ENCODE data around the gene FNBP1. TPM values are rescaled to one million over a fixed set of nuclear protein-coding genes. Genes with fewer than 3 reads are reported as not detected.
A peak's percentile ranks its signal among the peaks of the same experiment; 100 is the strongest.

Gene FNBP1
- total and polyA plus RNA-seq, 10 of the 15 experiments (the other 5 are each of a cell fraction or from before 2014, with no cell fraction given), result 64.5 to 353 (median 179) TPM

DNA sequence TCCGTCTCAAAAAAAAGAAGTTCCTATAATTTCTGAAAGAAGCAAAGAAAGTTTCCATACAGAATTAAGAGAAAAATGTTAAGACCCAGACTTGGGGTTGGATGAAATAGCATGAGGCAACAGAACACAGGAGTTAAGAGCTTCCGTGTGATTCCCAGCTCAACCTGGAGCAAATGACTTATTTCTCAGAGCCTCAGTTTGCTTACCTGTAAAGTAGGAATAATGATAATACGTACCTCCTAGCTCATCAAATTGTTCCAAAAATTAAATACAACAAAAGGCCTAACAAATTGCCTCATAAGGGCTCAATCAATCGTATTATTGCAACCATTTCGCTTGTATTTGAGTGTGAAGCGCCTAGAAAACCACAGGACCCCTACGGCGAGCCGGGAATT is 10.1 kb upstream of the FNBP1 start:
- H3K79me2 ChIP-seq (ENCODE audit: control insufficient read depth, insufficient read depth, low read length), result peaks cover 68% of the 10 kb centered on the region
- no peaks in the 10 kb centered on the region for H3K27me3 ChIP-seq (replicated peaks in 1 of 2; ENCODE audit: control insufficient read depth in 2 of 2, insufficient read depth in 2 of 2, low read length in 1 of 2)
- peak overlapping the region; percentile 95 for H3K27ac ChIP-seq (ENCODE audit: control insufficient read depth, insufficient read depth)
- SMC1A ChIA-PET (ENCODE audit: uncharacterized antibody, unreplicated experiment), result interaction anchor here (0.8 to 1.8 kb wide), 10 partner anchors 9 to 166 kb away, joined by 3 to 7 read pairs (median 4); no protein-coding TSS in a partner anchor
- peak overlapping the region; percentile 93 for H2AFZ ChIP-seq (ENCODE audit: control insufficient read depth, low read depth, low read length)
- WGBS (ENCODE audit: insufficient coverage, insufficient replicate concordance, low lambda C conversion rate, missing lambda C conversion rate), result 4% methylated on average over 9 of the region's 9 CpGs
- H3K9ac ChIP-seq (ENCODE audit: control insufficient read depth, insufficient read depth, low read length), result peak overlapping the region; percentile 95
- H3K4me2 ChIP-seq (ENCODE audit: control insufficient read depth, insufficient read depth), result peak overlapping the region; percentile 39
- CTCF ChIA-PET, result interaction anchor here (0.6 to 1.9 kb wide), 5 partner anchors 9 to 267 kb away, joined by 3 to 10 read pairs (median 5); no protein-coding TSS in a partner anchor
- TSS peak; percentile 97 for BruUV-seq (replicated peaks)
- H3K4me3 ChIP-seq, result peak overlapping the region; percentile 83
- POLR2A ChIA-PET, result interaction anchor here (0.6 to 2.1 kb wide), 13 partner anchors 9 to 167 kb away, joined by 3 to 18 read pairs (median 4); partner anchors contain the start of gene FNBP1
- intact Hi-C loops (cut with micrococcal nuclease; ENCODE audit: unreplicated experiment), result no loop called here
- TF ChIP-seq ZBTB11 (CRISPR knock-in tag; IDR thresholded peaks at IDR 0.05), result no peak
- TF ChIP-seq MXI1 (IDR thresholded peaks at IDR 0.05; ENCODE audit: low read depth, low read length), result no peak
- no peak for TF ChIP-seq SMC3 (IDR thresholded peaks at IDR 0.05; ENCODE audit: borderline replicate concordance, low read length)
- no peak for TF ChIP-seq POLR2AphosphoS5 (IDR thresholded peaks at IDR 0.05; ENCODE audit: low read length)
- no peak for TF ChIP-seq IRF5 (IDR thresholded peaks at IDR 0.05; ENCODE audit: borderline replicate concordance)
- TF ChIP-seq KLF5 (IDR thresholded peaks at IDR 0.05; ENCODE audit: partially characterized antibody), result no peak
- TF ChIP-seq CHD1 (IDR thresholded peaks at IDR 0.05; ENCODE audit: low read depth, low read length), result no peak
- TF ChIP-seq NFIC (IDR thresholded peaks at IDR 0.05; ENCODE audit: low read depth, low read length), result no peak
- no peak for TF ChIP-seq HDAC2 (IDR thresholded peaks at IDR 0.05)
- TF ChIP-seq SMAD5 (IDR thresholded peaks at IDR 0.05; ENCODE audit: low read depth), result no peak
- no peak for TF ChIP-seq BMI1 (IDR thresholded peaks at IDR 0.05; ENCODE audit: borderline replicate concordance)
- no peak for TF ChIP-seq MTA3 (IDR thresholded peaks at IDR 0.05; ENCODE audit: borderline replicate concordance, low read length)
- no peak for TF ChIP-seq ZNF207 (IDR thresholded peaks at IDR 0.05; ENCODE audit: borderline replicate concordance)
- TF ChIP-seq MAX (IDR thresholded peaks at IDR 0.05; ENCODE audit: low read depth, low read length), result no peak
- no peak for TF ChIP-seq JUNB (IDR thresholded peaks at IDR 0.05)
- TF ChIP-seq CEBPB (IDR thresholded peaks at IDR 0.05; ENCODE audit: borderline replicate concordance in 1 of 2, low read depth in 2 of 2, low read length in 2 of 2), result no peak
- H3K9me3 ChIP-seq (replicated peaks; ENCODE audit: control insufficient read depth, insufficient read depth, low read length), result no peaks in the 10 kb centered on the region
- in situ Hi-C loops (cut with MboI), result no loop called here
- FAIRE-seq (no peak), DNase-seq (ENCODE audit: low read depth, low spot score) (no peak), ATAC-seq (no peak)
- H4K20me1 ChIP-seq (ENCODE audit: control insufficient read depth, insufficient read depth), result no peaks in the 10 kb centered on the region
- H3K4me1 ChIP-seq (ENCODE audit: control insufficient read depth, insufficient read depth, low read length), result peaks cover 7% of the 10 kb centered on the region
- no peaks in the 10 kb centered on the region for H3K36me3 ChIP-seq (ENCODE audit: control insufficient read depth in 2 of 2, insufficient read depth in 2 of 2, low read length in 1 of 2)
- RAD21 ChIA-PET (ENCODE audit: unreplicated experiment), result interaction anchor here (1.0 to 2.0 kb wide), 9 partner anchors 8 to 168 kb away, joined by 3 to 11 read pairs (median 4); no protein-coding TSS in a partner anchor
